Pericardium fibroblast (primary cell): ENCODE data around the gene CHMP4A. TPM values are rescaled to one million over a fixed set of nuclear protein-coding genes. Genes with fewer than 3 reads are reported as not detected.

ENCODE experiments used
- total RNA-seq: library from RNA; depleted of rRNA; stranded (reverse); fragments of >200 nt; gene quantifications from 2 replicates; pipeline ENCODE4 v1.2.3, GENCODE V29; 2015

Gene CHMP4A, protein sequence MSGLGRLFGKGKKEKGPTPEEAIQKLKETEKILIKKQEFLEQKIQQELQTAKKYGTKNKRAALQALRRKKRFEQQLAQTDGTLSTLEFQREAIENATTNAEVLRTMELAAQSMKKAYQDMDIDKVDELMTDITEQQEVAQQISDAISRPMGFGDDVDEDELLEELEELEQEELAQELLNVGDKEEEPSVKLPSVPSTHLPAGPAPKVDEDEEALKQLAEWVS
- 30.9 and 31.7 TPM in 2 replicates for total RNA-seq

DNA sequence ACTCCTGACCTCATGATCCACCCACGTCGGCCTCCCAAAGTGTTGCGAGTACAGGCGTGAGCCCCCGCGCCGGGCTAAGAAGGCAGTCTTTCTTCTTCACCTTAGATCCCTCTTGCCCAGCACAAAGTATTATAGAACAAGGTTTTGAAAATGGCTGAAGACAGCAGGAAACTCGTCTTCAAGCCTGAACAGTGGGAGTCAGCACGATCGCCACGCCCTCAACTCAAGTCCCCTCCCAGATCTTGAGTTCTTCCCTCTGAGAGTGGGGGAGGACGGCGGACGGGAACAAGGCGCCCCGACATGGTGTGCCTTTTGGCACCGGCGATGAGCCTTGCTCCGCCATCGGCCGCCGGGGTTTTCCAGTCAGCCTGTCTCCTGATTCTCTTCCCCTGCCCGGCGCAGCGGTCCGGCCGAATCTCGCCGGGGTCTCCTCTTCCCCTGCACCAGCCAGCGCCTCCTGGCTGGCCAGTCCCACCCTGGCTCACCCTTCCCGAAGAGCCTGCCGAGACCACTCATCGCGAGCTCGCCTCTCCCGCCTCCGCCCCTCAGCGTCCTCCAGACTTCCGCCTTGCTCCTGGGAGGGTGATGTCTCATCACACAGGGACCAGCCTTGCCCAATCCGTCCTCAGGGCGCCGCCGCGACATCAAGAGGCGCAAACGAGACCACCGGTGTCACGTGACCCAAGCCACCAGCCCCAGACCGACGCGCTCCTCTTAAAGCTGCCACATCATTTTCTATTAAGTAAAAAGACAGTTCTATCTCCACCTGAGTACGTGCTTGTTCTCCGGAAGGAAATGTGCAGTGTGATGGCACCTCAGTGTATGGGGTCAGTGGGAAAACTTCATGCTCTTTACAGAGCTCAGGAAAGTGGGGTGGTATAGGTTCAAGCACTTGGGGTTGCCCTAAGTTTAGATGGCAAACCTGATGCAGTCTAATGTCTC, at the start of gene CHMP4A:
Gene CHMP4A, minus strand, starts transcription at position 565 of the 942 bp plus-strand sequence. Its CDS starts 49 bp downstream, at position 516.

DNA sequence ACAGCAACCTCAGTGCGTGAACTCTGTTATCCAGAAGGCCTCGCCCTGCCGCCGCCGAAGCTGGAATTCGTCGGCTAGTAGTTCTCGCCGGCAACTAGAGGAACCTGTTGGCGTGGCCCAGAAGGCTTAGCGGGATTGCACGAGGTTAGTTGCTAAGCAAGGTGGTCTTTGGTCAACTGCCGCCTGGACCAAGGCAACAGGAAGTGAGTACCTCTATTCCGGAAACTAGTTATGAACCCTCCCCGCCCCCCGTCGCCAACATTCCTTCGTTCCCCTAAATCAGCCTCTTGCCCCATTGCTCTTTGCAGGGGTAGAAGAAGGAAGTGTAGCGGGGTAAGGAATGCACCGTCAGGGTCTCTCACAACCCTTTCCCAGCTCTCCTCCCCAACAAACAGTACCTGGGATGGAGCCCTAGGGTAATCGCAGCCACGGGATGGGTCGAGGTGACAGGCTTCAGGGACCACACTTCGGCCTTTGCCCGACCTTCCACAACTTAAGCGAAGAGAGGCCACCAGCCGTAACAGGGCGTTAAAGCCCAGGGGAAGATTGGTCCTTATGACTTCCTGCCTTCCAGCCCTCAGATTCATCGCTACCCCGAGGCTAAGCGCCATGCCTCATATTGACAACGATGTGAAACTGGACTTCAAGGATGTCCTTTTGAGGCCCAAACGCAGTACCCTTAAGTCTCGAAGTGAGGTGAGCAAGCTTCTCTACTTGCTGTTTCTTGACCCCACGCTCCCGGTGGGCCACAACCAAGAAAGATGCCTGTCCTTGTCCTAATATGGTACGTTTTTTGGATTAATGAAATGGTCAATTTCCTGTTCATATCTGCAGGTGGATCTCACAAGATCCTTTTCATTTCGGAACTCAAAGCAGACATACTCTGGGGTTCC, 19.6 kb upstream of the CHMP4A start, which contains the start of gene GMPR2:
Gene GMPR2, plus strand, starts transcription at position 285 of the 893 bp plus-strand sequence. Its CDS starts 325 bp downstream, at position 610.

DNA sequence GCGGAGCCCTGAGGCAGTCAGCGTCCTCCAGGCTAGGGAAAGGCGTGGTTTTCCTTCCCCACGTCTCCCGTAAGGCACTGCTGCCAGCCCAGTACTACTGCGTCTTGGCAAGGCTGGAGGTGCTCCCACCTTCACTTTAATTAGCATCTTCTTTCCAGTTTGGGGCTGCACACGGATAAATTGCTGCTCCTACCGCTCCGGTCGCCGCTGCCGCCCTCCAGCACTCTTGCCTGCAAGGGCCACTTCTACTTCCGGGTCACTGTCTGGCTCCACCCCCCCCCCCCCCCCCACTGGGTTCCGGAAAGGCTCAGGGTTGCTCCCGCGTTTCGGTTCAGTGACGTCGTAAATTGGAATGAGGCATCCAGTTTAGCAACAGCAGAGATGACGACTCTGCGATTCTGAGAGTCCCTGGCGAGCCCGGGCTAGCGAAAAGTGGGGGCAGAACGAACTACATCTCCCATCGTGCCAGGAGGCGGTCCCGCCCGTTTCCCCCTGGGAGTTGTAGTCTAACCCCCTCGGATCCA, 18.9 kb upstream of the CHMP4A start, which contains the start of gene NEDD8:
Gene NEDD8, minus strand, starts transcription at position 247 of the 524 bp plus-strand sequence. Its CDS starts 100 bp downstream, at position 147.

DNA sequence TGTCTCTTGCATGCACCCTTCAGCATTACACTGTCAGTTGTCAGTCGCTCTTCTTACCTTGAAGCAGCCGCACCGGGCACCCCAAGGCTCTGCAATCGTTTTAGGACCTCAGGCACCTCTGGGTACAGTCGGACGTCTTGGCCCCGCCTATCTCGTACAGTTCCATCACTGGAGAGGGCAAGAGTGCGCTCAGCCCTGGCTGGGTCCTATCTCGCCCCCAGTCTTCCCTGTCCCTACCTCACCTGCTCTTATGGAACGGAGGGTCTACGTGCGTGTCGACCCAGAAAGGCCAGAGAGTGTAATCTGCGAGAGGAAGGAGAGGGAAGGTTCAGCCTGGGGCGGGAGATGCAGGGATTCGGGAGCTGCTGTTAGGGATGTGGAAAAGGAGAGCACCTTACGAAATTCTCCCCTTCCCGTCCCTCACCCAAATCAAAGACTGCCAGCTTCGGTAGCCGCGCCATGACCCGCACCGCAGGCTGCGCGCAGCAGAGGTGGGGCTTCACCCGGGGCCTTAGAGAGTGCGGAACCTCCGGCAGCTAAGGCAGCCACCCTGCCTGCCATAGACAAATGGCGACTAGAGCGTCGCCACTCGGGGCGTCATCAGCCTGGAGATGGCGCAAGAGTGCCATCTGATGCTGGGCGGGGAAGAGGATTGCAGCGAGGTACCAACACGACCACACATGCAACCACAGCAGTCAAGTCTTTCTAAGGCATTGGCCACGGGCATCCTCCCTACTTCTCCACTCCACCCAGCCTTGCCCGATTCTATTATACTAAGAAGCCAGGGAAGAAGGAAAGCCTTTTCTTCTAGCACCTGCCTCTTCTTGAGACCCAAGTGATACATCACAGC, 2.4 kb upstream of the CHMP4A start, which contains the start of gene MDP1:
Gene MDP1, minus strand, starts transcription at position 572 of the 850 bp plus-strand sequence. Its CDS starts 111 bp downstream, at position 461.

DNA sequence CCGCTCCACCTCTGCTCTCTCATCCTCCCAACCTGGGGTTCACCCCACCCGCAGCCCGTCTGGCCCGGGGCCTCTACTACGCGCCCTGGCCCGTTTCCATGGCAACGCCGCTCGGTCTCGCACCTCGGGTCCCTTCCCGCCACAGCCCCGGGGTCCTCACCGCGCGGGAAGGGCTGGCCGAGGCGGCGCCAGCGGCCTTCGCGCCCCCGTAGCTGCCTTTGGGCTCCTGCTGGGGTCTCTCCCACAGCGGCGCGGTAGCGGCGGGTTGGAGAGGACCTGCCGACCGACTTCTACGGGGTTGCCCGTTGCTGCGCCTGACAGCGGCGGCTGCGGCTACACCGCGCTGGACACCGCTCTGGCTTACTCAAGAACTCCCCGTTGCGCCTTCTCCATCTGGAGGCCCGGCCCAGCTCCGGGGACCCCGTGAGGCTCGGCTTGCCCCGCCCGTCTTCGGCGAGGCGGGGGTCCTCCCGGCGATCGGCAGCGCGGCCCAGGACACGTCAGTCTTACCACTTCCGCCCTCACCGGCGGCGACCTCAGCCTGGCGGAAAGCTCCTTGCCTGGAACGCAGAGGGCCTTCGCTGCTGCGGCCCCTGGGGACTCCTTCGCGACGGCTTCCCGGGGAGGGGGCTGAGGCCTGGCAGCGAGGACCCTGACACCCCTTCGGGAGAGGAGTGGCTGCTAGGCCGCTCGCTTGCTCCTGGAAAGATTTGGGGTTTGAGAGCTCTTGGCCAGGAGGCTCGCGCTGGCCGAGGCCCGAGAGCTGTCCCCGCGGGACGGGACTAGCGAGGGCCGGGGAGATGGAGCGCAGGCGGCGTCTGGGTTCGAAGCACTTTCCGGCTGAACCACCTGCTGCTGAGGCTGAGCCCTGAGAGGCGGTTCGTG, 17.9 kb downstream of the CHMP4A start, which contains the start of gene TM9SF1:
Gene TM9SF1, minus strand, starts transcription at position 256 of the 885 bp plus-strand sequence. CDS start 422 bp downstream, outside the sequence.

DNA sequence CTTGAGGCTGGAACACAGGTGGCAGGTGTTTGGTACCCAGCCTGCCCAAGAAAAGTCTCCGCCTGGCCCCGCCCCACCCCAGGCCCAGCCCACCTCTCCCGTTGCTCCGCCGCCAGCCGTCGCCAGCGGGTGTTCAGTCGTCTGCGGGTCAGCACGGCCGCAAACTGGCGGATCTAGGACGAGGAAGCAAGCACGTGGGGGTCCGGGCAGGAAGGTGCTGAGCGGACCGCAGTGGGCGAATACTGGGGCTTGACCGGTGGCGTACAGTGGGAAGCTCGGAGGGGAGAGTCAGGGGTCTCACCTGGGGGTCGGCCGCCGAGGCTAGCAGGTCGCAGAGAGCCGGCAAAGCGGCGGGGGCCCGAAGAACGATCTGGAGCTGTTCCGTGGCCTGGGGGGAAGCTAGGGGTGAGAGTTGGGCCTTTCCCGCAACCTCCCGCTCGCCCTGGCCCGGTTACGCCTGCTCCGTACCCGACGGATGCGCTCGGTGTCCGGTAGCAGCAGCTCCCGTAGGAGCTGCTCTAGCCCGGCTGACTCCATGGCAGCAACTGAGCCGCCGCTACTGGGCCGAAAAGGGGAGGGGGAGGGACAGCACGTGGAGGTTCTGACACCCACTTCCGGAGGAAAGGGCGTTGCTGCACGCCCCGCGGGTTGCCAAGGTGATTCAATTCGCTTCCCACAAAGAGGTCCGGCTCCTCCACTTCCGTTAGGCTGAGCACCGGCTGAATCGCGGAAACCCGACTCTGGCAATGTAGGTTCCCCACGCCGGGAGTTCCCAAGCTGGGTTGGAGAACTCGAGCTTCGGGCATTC, 24.8 kb downstream of the CHMP4A start, which contains the start of gene IPO4:
Gene IPO4, minus strand, starts transcription at position 566 of the 808 bp plus-strand sequence. Its CDS starts 29 bp downstream, at position 537.

DNA sequence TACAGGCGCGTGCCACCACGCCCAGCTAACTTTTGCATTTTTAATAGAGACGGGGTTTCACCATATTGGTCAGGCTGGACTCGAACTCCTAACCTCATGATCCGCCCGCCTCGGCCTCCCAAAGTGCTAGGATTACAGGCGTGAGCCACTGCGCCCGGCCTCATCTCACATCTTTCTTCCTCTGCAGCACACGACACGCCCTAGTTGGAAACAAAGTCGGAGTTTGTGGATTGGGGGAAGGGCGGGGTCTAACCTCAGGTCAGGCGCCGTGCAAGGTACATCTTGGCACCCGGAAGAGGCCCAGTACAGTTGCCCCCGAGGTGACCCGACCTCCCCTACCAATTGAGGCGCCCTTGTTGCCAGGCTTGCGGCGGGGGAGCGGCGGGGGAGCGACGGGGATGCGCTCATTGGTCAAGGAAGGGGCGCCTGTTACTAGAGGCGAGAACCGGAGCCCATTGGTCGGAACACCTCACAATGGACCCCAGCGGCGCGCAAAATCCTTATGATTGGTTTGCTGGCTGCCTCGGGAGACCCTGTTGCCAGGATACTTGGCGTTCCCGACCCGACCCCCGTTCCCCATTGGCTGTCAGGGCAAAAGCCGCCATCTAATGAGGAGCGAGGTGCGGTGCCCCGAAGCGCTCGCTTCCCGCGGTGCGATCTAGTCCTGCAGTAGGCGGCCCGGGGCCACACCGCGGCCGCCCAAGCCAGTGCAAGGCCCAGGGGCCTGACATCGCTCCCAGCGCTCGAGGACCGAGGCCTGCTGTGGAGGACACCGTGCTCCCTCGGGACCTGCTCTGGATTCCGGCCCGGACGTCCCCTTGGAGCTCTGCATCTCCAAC, 41.6 kb downstream of the CHMP4A start, which contains the start of gene REC8:
Gene REC8, plus strand, starts transcription at position 659 of the 839 bp plus-strand sequence. CDS start 473 bp downstream, outside the sequence.

DNA sequence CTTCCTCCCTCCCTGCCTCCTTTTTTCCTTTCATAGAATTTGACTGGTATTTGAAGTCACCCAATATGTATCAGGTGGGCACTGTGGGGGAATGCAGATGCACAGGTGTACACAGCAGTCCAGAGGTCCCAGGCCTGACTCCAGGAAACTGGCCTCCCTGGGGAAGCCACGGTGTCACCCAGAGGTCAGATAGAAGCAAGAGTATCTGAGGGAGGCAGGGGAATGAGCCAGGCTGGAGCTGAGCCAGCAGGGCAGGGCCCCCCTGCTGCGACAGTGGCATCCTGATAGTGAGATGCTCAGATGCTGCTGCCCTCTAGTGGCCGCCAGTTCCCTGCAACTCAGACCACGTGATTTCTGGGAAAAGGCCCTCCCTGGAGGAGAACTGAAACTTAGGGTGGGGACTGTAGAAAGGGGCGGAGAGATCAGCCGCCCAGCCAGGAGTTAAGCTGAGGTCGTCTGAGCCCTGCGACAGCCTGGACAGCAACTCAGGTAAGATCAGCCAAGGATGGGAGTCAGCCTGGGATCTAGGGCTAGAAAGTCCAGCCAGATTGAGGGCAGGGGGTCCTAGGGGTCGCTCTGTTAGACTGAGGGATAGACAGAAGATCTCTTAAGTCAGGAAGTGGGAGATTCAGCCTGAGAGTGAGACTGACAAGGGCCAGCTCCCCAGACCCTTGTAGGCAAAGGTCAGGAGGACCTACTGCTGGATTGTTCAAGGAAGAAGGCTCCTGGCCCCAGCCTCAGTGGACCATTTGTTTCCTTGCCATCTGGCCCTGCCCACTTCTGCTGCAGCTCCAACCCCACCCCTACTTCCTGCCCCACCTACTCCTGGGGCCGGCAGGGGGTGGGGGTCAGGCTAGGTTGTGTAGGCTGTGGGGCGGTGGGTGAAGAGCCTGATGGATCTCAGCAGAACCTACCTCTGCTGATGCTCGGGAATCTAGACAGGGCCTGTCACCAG, 52.2 kb downstream of the CHMP4A start, which contains the start of gene IRF9:
Gene IRF9, plus strand, starts transcription at position 416 of the 955 bp plus-strand sequence. CDS start 880 bp downstream, outside the sequence.

Other genes with a start within 250 kb of the CHMP4A start
- gene DHRS4L2, start 224.6 kb downstream of the CHMP4A start, total RNA-seq: 10.5 and 19.1 TPM in 2 replicates
- gene CARMIL3, start 161.5 kb downstream of the CHMP4A start, total RNA-seq: 0.23 TPM in 1 of 2 replicates, not detected in the other
- gene CPNE6, start 141.9 kb downstream of the CHMP4A start, total RNA-seq: not detected in 2 replicates
- 29.8 TPM in 2 replicates for gene PCK2, start 119.2 kb downstream of the CHMP4A start, total RNA-seq
- gene DCAF11, start 98.7 kb downstream of the CHMP4A start, total RNA-seq: 40.7 and 41.4 TPM in 2 replicates
- 0.12 and 3.7 TPM in 2 replicates for gene NRL, start 98.5 kb downstream of the CHMP4A start, total RNA-seq
- gene FITM1, start 82.8 kb downstream of the CHMP4A start, total RNA-seq: 0.09 TPM in 1 of 2 replicates, not detected in the other
- gene PSME1, start 77.3 kb downstream of the CHMP4A start, total RNA-seq: 155 and 162 TPM in 2 replicates
- gene EMC9, start 71.9 kb downstream of the CHMP4A start, total RNA-seq: 10.2 and 11.3 TPM in 2 replicates
- 48.4 and 65.5 TPM in 2 replicates for gene PSME2, start 66.9 kb downstream of the CHMP4A start, total RNA-seq
- 44.8 and 49.7 TPM in 2 replicates for gene RNF31, start 66.0 kb downstream of the CHMP4A start, total RNA-seq
- gene IRF9, start 52.2 kb downstream of the CHMP4A start, total RNA-seq: 26.7 and 48.1 TPM in 2 replicates
- 15.1 and 18.4 TPM in 2 replicates for gene REC8, start 41.4 kb downstream of the CHMP4A start, total RNA-seq
- 23.9 and 28.9 TPM in 2 replicates for gene IPO4, start 24.7 kb downstream of the CHMP4A start, total RNA-seq
- 54.7 and 58.8 TPM in 2 replicates for gene TM9SF1, start 18.0 kb downstream of the CHMP4A start, total RNA-seq
- gene TSSK4, start 7.8 kb downstream of the CHMP4A start, total RNA-seq: not detected in 2 replicates
- gene MDP1, start 2.6 kb upstream of the CHMP4A start, total RNA-seq: 16.2 and 17.8 TPM in 2 replicates
- gene NEDD8, start 18.9 kb upstream of the CHMP4A start, total RNA-seq: 140 and 180 TPM in 2 replicates
- gene GMPR2, start 19.4 kb upstream of the CHMP4A start, total RNA-seq: 30.3 and 55.7 TPM in 2 replicates
- gene TINF2, start 29.1 kb upstream of the CHMP4A start, total RNA-seq: 48.6 and 58.6 TPM in 2 replicates
- gene TGM1, start 49.7 kb upstream of the CHMP4A start, total RNA-seq: 1.0 and 7.9 TPM in 2 replicates
- gene RABGGTA, start 58.1 kb upstream of the CHMP4A start, total RNA-seq: 23.0 and 27.1 TPM in 2 replicates
- 6.9 and 26.3 TPM in 2 replicates for gene DHRS1, start 86.3 kb upstream of the CHMP4A start, total RNA-seq
- 10.9 and 11.0 TPM in 2 replicates for gene NOP9, start 86.4 kb upstream of the CHMP4A start, total RNA-seq
- 1.0 and 1.2 TPM in 2 replicates for gene CIDEB, start 94.5 kb upstream of the CHMP4A start, total RNA-seq
- 1.5 and 6.7 TPM in 2 replicates for gene LTB4R2, start 96.7 kb upstream of the CHMP4A start, total RNA-seq
- 2.1 and 4.5 TPM in 2 replicates for gene LTB4R, start 98.0 kb upstream of the CHMP4A start, total RNA-seq
- gene ADCY4, start 121.6 kb upstream of the CHMP4A start, total RNA-seq: 0.26 and 2.1 TPM in 2 replicates
- gene RIPK3, start 126.5 kb upstream of the CHMP4A start, total RNA-seq: 0.35 and 0.51 TPM in 2 replicates
- 59.5 and 83.0 TPM in 2 replicates for gene NFATC4, start 154.7 kb upstream of the CHMP4A start, total RNA-seq
- gene NYNRIN, start 185.5 kb upstream of the CHMP4A start, total RNA-seq: 24.0 and 31.4 TPM in 2 replicates
- gene CBLN3, start 216.2 kb upstream of the CHMP4A start, total RNA-seq: 3.1 and 6.9 TPM in 2 replicates
- 35.0 and 37.8 TPM in 2 replicates for gene KHNYN, start 216.5 kb upstream of the CHMP4A start, total RNA-seq
- gene SDR39U1, start 229.3 kb upstream of the CHMP4A start, total RNA-seq: 14.7 and 15.6 TPM in 2 replicates